HG03558 (cell line): ENCODE measurements around the gene SCGN.

Experiments used
- ATAC-seq: cut with Tn5 transposase; IDR thresholded peaks from one replicate; pipeline ENCODE4 v1.9.1; 2021; ENCODE audit warnings: moderate number of reproducible peaks; ENCODE audit not compliant: unreplicated experiment; ENCODE audit errors: extremely low read depth

The SCGN gene, protein sequence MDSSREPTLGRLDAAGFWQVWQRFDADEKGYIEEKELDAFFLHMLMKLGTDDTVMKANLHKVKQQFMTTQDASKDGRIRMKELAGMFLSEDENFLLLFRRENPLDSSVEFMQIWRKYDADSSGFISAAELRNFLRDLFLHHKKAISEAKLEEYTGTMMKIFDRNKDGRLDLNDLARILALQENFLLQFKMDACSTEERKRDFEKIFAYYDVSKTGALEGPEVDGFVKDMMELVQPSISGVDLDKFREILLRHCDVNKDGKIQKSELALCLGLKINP

DNA sequence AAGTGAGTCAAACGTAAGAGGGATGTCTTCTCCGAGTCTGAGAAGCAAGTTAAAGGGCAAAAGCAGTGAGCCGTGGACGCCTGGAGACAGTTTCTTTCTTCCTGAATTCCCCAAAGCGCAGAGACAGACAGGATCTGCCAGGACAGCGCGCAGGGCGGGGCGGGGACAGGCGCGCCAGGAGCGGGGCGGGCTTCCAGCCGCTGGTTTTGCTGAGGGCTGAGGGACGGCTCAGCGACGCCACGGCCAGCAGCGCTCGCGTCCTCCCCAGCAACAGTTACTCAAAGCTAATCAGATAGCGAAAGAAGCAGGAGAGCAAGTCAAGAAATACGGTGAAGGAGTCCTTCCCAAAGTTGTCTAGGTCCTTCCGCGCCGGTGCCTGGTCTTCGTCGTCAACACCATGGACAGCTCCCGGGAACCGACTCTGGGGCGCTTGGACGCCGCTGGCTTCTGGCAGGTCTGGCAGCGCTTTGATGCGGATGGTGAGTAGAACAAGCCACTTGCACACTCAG is at the start of gene SCGN:
Gene SCGN, plus strand, starts transcription at position 209 of the 509 bp plus-strand sequence. Its CDS starts 189 bp downstream, at position 398.
- no peak for ATAC-seq

DNA sequence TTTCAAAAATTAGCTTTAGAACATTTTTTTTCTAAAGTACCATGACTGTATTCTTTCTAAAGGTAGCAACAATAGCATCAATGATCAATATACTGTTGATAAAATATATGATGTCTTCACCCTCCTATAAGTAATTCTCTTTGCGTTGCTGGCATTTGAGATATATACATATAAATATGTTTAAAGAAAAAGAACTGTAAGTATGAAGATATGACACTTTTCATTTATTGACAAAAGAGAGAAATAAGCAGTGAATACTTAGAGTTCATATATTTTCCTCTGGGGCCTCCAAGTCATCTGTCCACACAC is 49.4 kb upstream of the SCGN start:
- ATAC-seq: no peak

DNA sequence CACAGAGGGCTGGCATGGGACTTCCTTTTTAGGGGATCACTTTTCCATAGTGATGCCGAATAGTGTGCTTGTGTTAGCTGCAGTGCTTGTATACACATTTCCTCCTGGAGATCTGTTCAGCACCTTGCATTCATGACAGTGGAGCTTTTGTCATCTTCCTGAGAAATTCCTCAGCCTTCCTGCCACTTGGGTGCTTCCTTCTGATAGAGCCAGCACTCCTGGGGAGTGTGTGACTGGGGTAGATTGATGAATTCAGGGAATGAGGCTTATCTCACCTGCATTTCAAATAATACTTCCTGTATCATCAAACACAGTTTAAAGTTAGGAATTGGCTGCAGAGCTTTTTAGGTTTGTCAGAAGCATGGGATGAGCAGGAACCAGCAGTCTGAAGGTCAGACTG is 48.8 kb upstream of the SCGN start:
- ATAC-seq: no peak

DNA sequence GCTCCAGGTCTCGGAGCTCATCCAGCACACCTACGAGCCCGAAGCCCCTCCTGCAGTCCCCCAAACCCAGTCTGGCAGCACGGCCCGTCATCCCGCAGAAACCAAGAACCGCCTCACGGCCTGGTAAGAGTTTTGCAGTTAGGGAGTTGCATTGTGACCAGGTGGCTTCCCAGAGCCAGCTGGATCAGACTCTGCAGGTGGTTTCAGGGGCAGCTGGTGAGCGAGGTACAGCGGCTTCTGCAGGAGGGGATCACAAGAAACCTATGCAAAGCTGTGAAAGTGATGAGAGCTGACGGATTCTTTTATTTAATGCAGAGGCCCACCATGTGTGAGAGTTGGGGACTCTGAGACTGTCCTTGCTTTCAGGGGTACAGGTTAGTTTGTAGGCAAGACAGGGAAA is 45.9 kb upstream of the SCGN start:
- ATAC-seq: no peak

DNA sequence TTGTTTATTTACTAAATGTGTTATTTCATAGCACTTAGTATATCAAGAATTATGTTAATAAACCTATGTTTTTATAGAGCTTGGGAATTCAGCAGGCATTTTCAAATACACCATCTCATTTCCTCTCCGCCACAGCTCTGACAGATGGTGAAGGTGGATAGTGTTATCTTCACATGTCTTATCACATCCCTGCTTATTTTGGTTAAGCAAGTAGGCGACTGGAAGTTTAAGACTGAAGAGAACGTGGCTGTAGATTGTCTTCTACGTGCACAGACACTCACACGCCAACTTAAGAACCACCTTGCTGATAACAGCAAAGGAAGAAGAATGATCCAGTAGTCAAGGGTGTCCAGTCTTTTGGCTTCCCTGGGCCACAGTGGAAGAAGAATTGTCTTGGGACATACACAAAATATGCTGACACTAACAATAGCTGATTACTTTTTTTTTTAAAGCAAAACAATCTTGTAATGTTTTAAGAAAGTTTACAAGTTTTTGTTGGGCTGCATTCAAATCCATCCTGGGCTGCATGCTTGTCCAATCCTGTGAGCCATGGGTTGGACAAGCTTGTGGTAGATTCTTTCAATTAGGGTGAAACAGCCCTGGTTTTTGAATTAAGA is 43.3 kb upstream of the SCGN start:
- ATAC-seq: no peak

DNA sequence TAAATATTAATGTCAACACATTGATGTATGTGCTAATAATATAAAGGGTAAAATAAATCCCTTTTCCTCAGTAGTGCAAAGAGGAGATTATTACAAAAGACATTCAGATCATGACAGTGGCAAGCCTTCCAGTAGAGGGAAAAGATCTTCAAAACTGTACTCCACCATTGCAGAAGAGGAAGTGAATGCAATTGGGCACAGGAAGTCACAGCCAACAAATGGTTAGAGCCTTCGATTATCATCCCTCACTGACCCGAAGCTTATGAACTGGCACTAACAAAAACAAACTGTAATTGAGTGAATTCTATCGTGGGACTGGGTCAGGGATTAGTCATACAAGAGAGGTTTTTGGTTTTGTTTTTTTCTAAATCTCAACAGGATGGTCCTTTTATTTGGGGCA is 39.3 kb upstream of the SCGN start:
- ATAC-seq: no peak

DNA sequence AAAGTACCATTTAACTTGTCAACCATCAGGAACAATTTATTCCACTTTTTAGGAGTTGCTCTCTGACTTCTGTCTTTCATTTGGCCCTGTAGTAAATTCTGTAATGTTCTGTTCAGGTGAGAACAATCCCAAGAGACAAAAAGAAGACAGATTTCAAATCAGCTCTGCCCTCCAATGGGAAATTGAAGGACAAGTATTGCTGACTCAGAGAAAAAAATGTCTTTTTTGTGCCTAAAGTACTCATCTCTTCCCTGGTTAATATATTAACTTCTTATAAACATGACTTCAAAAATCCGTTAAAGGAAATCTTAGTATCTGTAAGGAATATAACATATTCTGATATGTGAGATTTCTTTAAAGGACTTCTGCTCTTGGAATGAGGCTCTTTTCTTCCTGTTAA is 38.6 kb upstream of the SCGN start:
- no peak for ATAC-seq

DNA sequence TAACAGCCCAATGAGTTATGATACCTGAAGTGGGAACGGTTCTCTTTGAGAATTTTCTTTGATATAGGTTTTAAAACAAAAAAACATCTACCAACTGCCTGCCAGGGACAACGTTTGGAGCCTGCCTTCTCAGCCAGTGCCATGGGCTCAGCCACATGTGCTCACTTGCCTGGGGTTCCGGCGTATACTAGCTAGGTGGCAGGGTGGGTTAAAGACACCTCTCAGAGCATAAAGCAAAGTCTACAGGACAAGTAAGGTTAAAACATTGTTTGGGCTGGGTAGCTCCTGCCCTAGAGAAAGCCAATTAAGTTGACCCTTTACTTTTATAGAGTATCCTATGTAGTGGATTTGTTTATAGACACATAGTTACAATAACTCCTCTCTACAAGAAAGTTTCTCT is 38.0 kb upstream of the SCGN start:
- no peak for ATAC-seq

DNA sequence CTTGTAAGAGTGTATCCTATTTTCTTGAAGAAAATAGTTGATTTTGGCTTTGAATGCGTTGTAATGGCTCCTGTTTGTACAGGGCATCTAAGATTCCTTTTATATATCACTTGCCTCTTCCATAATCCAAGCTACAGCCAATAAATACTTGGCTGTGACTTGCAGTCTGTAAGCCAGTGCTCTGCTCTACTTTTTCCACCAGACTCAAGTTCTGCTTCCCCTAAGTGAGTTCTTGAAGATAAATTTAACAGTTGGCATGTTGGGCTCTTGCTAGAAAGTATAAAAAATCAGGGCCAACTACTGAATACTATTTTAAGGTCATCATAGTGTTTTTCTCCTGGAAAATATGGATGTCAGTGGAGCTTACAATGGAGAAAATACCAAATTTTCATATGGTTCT is 36.5 kb upstream of the SCGN start:
- no peak for ATAC-seq

DNA sequence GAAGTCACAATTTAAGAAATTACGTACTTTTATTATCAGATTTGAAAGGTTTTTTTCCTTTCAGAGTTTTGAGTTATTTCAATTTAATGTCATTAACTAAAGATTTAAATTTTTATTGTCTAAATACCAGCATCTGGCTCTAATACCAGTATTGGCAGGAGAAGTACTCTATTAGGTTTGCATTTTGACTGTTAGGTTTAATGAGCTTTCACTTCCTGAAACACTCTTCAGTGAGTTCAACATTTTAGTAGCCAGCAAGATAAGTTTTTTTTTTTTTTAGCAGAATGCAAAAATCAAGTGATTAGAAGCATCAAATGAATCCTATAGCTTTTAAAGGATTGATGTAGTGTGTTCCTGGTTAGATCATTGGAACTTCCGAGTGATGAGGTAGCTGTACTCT is 34.0 kb upstream of the SCGN start:
- no peak for ATAC-seq

DNA sequence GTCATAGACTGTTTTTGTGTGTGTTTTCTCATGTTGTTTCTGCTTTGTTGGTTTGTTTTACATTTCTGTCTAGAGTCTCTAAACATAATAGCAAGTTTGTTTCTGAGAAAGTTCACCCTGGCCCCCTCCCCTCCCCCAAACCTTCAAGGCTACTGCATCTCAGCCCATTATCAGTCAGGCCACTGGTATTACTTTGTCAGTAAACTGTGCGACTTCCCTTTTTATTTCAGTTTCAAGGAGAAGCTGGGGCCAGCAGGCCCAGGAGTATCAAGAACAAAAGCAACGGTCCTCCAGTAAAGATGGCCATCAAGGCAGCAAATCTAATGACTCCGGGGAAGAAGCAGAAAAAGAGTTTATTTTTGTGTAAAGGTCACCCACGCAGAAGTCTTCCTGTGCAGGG is 32.8 kb upstream of the SCGN start:
- ATAC-seq: no peak

DNA sequence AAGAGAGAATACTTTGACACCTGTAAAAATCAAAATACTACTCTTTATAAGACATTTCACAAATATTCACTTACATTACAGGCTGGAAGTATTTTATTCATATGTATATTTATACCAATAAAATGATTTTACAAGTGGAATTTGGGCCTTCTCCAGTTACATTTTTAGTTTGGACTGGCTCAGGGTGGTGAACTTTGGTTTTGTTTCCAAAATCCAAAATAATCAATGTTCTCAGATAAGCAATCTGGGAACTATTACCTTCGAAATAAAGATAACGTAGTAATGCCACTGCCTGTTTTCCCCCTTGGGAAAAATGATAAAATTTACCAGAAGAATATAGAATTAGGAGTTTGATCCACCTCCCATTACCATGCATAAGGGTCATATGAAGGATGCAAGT is 31.6 kb upstream of the SCGN start:
- ATAC-seq: no peak

DNA sequence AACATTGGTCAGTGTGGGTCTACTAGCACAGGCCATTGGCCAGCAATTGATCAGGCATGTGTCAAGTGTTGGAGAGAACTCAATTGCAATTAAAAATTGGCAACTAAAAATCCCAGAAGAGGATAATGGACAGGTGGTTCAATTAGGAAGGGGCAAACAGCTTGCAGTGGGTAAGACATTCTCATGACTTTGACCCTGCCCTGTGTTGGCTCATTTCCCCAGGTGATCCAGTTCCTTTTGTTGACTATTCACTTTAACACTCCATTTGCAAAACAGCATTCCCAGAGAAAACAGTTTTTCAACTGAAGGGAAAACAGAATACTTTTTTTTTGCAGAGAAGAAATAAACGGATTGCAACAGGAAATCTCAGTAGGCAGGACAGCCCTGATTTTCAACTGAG is 28.9 kb upstream of the SCGN start:
- no peak for ATAC-seq

DNA sequence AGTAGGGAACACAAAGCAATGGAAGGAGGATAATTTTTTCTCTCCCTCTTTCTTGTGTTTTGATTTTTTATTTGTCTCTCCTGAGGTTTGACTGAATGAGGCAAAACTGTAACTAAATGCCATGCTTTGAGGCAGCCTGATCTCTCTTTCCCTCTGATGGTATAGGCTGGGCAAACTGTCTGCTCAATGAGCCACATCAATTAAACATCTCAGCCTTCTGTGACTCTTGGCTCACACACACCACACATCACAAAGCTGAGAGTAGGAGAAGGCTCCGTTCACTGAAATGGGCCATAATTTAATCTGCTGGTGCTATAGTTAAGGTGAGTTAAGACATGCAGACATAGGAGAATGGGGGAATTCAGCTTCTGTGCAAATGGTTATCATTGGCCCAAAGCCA is 28.1 kb upstream of the SCGN start:
- no peak for ATAC-seq

DNA sequence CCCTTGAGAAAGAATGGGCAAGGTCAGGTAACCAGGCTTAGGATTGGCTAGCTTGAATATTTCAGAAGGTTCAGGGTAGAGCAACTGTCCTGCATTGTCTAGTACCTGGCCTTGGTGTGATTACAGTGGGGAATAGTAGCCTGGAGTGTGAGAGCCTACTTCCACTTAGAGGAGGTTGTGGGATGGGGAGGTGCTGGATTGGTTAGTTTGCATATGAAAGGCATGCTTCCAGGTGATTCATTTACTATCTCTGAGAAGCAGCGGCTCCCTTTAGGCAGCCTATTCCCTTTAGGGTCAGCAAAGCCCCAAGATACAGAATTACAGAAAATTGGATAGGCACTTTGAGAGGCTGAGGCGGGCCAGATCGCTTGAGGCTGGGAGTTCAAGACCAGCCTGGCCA is 25.0 kb upstream of the SCGN start:
- no peak for ATAC-seq

DNA sequence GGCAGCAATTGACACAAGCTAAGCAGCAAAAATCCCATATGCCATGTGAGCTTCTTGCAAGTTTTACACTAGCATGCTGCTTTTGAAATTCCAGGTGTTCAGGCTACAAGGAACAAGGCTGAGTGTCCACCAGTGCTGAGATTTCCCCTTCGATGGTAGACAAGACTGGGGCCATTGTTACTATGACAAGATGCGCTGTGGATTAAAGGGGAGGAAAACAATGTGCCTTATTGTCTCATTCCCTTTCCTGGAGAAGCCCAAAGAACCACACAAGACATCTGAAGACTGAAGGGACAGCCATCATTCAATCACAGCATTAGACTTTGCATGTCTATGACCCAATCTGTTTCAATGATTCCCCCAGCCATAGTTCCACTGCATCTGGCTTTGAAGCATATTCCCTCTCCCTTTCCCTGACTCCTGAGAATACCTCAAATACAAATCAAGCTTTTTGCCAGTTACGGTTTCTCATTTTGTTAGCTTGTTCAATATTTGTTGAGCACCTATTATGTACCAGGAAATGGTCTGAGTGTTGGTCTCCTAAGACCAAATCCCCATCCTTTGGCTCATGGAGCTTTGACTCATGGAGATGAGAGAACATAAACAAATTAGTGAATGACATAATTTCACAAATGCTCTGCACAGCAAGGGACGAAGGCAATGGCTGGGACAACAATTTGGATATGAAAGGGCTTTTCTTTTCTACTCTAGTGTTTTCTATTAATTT is 23.4 kb upstream of the SCGN start:
- no peak for ATAC-seq

DNA sequence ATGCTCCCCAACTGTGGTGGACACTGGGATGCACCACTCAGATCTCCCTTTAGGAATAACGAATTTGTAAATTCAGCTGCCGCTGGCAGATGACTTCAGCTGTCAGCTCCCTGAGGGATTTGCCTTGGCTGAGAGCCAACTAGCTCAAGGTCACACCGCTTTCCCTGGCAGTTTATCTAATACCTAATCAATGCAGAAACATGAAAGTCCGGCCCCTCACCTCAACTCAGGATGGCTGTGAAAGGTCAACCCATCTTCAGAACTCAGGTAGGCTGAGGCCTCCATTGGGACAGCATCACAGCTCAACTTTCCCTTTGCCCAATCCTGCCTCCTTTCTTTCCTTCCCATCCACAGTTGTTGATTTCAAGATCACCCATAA is 22.8 kb upstream of the SCGN start:
- ATAC-seq: no peak

DNA sequence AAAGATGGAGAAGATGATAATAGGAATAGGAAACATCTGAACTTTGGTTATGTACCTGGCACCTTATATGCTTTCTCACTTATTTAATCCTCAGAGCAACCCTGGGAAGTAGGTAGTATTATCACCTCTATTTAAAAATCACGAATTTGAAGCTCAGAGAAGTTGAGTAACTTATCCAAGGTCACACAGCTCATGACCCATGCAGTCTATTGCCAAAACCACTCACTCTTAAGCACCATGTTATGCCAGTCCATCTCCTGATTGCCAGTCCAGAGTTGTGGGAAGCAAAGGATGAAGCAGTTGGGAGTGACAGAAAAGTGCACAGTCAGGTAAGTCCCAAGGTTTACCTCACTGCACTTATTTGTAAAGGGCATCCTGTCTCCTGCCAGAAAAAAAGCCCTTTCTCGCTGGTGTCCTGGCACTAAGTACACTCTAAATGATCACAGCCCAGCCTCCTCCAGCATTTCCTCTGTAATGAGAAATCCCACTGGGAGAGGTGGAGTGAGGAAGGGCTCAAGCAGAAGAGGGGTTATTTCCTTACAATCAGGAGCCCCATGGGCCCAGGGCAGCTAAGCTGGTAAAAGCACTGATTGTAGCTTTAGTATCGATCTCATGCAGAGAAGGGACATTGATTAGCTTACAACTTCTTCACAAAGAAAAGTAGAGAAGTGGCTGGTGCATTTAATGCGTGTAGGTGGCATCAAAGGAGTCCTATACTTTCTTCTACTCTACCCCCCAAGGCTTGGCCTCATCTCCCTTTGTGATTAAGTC is 21.3 kb upstream of the SCGN start:
- no peak for ATAC-seq

DNA sequence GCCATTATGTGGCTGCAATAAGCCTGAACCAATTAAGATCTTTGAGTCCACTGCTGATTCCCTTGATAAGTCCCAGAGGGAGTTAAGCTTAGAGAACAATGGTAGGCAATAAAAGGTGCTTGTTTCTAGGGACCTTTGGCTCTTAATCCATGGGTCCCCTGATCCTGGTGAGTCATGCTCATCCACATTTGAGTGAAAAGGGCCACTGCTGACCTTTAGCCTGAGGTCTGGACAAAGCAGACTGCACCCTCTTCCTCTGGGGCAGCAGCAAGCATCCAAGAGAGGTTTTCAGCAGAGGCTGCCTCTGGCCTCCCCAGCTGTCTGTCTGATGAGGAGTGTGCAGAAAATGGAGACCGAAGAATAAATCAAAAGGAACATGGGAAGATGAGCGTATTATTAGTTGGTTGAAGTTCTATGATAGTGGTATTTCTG is 16.1 kb upstream of the SCGN start:
- no peak for ATAC-seq

DNA sequence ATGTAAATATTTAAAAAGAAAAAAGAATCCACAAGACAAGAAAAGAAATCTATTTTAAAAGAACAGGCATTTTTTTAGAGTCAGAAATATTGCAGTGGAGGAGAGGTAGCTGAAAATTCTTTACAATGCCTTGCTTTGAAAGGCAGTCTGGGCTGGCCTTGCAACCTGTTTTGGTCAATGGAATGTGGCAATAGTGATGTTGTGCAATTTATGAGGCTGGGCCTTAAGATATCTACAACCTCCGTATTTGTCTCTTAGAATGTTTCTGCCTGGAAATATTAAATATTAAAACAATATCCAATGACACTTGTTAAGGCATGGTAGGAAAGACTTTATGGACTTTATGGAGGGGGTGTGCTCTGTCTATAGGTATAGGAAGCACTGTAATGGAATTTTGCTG is 14.8 kb upstream of the SCGN start:
- ATAC-seq: no peak

DNA sequence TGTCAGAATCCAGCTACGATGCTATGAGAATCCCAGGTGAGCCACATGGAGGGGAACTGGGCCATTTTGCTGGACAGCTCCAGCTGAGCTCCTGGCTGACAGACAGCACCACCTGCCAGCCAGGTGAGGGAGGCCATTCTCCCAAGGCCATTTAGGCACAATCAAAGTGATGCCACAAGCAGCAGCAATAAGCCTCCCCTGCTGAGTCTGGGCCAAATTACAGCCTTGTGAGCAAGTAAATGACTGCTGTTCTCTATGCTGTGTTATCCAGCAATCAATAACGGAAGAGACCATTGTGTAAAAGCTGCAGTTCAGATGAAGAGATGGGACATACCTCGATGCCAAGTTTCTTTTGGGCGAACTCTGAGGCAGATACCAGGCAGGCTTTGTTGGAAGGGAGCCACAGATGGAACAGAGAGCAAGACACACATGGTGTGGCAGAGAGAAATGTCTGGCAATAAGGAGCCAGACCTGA is 14.0 kb upstream of the SCGN start:
- ATAC-seq: no peak
